Left cardiac atrium (tissue), 4 donors: ENCODE measurements around the gene TSPAN14. TPM values are rescaled to one million over a fixed set of nuclear protein-coding genes. Genes with fewer than 3 reads are reported as not detected.
"Not testable (repeated sequence)": the region's sequence is repeated elsewhere in the genome, so short reads cannot be mapped to it uniquely, and the experiment has no call there.

Experiments
- ATAC-seq, 2 donors: fragments of 200-7000 bp; cut with Tn5 transposase; one replicate each; pipeline ENCODE4 v1.9.1; 2020; ENCODE audit warnings: mild to moderate bottlenecking in 2 of 2, moderate library complexity in 2 of 2
- DNase-seq: peaks from one replicate; pipeline ENCODE4 v3.0.0-alpha.2; 2020
- intact Hi-C, 2 donors: fragments of 100-400 bp; cut with DNase I; formaldehyde crosslinking; loops; one replicate each; pipeline versions ENCODE4 v1.14.1 to v1.15.1; 2022 to 2023
- total RNA-seq, 2 donors: library from RNA; stranded (reverse); fragmentation: NEBNext Ultra II Directional; extraction: Animal tissue kit (Norgen Biotek cat#: 25700); gene quantifications; one replicate each; pipeline ENCODE4 v1.2.1, GENCODE V29; 2021
- donor health status: DM: no; HTN: yes; CAD: no.
- donor health status: DM: no; HTN: yes; CAD: no; lungs with severe emphysema.
- donor health status: DM: yes; HTN: yes; CAD: no.
- donor health status: Dilated cardiomyopathy.

The TSPAN14 gene
- total RNA-seq, 2 donors from 2014 or later: 44.3 to 51.0 TPM

DNA sequence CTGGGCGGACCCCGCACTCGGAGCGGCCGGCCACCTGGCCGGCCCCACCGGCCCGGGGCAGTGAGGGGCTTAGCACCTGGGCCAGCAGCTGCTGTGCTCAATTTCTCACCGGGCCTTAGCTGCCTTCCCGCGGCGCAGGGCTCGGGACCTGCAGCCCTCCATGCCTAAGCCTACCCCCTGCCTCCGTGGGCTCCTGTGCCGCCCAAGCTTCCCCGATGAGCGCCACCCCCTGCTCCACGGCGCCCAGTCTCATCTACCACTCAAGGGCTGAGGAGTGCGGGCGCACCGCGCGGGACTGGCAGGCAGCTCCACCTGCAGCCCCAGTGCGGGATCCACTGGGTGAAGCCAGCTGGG, 89.2 kb downstream of the TSPAN14 start:
- intact Hi-C loops, ATAC-seq, DNase-seq: not testable (repeated sequence)

DNA sequence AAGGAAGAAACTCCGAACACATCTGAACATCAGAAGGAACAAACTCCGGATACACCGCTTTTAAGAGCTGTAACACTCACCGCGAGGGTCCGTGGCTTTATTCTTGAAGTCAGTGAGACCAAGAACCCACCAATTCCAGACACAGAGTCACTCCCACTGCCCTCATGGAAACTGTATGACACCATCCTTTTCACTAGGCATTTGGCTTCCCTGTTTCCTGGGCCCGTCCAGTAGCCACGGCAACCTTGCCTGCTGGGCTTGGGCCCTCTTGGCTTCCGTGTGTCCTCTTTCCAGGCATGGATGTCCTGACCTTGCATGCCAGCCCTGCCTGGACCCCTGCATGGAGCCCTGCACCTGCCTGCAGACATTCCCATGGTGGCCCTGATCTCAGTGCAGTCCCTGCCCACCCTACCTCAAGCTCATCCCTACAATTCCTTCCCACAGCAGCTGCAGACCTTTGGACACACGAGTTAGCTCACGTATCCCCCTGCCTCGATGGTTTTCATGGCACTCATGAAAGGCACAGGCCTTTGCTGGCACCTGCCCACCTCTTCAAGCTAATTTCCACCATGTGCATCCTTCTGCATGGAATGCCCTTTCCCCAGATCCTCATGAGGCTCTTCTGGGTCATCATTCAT, 90.3 kb downstream of the TSPAN14 start:
- DNase-seq (no peak), ATAC-seq (no peak)
- intact Hi-C loops: no loop called here

DNA sequence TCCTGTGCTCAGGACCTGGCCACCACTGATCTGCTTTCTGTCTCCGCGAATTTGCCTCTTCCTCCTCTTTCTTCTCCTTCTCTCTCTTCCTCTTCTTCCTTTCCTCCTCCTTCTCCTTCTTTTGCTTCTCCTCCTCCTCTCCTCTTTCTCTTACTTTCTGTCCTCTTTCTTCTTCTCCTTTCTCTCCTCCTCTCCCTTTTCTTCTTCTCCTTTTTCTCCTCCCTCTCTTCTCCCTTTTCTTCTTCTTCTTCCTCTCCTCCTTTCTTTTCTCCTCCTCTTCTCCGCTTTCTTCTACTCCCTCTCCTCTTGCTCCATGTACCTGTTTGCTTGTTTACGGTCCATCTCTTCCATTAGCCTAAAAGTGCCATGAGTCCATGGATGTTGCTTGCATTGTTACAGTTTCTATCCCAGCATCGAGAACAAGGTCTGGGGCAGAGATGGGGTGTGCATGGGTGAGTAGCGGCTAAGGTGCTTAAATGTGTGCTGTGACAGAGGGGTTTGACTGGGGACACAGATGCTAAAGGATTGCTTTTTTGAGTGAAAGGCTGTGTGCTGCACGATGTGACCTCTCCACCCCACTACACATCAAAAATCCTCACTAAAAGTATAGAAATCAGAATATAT, 91.3 kb downstream of the TSPAN14 start:
- intact Hi-C loops: no loop called here
- DNase-seq: no peak
- no peak for ATAC-seq

DNA sequence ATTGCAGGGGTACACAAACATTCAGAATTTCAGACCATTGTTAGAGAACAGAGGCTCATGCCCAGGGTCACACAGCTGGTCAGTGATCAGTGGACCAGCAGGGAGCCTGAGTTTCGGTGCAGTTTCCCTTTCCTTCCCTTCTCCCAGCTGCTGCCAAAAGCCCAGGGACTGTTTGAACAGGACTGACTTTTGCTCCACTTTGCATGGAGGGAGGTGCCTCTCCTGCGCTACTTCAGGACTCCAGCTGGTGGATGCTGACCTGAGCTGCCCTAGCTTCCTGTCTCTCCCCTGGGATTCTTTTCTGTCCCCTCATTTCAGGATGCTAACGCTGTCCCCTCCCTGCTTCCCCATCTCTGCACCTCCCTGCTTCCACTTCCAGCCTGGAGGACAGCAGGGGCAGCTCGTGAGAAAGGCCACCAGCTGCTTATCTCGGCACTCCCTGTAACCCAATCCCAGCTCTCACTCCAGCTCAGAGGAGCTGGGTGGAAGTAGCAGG, 98.1 kb downstream of the TSPAN14 start:
- ATAC-seq (peak; percentile 60 to 83), DNase-seq (no peak)
- intact Hi-C loops: no loop called here

DNA sequence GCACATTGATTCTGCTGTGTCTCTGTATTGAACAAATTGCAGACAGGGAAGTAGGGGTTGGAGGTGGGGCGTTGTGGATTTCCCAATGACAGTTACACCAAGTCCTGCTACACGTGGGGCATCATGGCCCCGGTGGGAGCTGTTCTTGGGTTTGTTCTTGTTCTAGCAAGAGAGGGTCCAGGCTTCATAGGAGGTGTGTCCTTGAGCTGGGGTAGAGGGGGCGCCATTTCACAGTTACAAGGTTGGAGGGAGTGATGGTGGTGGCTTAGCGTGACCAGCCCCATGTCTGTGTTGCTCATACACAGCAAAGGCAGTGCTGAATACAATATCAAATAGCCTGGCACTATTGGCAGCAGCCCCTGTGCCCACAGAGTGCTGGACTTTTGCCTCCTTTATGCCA, 99.3 kb downstream of the TSPAN14 start:
- no peak for DNase-seq
- no peak for ATAC-seq
- intact Hi-C loops: no loop called here

DNA sequence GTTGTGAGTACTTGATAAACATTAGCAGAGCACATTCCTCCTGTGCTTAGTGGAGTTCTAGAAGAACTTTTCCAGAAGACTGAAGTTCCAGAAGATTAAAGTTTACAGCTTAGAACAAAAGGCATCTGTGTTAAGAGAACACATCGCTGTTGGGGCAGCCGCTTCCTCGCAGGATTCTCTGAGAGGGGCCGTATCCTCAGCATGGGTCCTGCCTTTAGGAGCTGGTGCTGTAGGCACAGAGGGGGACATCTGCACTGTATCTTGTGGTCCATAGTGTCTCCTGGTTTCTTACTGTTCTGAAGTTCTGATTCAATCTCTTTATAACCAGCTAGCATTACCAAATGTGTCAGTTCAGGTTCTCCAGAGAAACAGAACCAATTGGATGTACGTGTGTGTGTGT, 99.9 kb downstream of the TSPAN14 start:
- intact Hi-C loops: no loop called here
- DNase-seq (no peak), ATAC-seq (no peak)

DNA sequence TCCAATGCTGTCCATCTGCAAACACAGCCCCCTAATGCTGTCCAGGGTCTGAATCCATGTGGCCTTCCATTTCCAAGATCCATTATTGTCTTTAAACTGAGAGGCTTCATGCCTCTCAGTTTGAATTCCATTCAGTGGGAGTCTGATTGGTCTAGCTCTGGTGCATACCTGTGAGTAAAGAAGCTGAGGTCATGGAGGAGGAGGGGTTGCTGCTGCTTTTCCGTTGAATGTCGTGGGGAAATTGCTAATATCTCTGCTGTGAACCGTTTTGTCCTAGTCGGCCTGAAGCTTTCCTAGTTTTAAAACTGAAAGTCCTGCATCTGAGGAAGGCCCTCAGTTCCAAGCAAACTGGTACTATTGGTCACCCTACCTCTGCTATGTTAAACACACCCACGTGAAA, 101.3 kb downstream of the TSPAN14 start:
- ATAC-seq: no peak
- intact Hi-C loops: no loop called here
- no peak for DNase-seq

DNA sequence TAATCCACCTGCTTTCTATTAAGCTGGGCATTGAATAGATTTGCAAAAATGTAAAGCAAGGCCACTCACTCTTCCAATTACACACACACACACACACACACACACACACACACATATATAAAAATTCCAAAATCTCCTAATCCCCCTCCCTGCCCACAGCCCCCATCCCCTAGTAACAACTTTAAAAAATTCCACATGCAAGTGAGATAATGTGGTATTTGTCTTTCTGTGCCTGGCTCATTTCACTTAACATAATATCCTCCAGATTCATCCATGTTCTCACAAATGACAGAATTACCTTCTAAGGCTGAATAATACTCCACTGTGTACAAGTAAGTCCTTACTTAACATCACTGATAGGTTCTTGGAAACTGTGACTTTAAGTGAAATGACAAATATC, 107.8 kb downstream of the TSPAN14 start:
- intact Hi-C loops: no loop called here
- DNase-seq (no peak), ATAC-seq (no peak)

DNA sequence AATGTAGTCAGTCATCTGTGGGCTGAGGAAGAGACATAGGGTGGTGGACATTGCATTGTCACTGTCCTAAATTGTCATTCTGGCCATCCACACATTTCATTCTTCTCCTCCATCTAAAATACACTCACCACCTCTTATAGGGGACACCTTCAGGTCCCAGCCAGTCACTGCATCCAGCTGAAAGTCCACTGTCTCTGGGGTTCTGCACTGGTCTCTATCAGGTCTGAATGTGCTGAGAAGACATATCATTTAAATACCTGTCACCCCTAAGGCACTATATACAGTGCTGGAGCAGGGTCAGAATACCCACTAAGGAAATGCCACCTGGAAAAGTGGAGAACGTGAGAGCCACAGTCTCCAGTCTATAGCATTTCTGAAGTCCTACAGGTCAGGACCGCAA, 113.2 kb downstream of the TSPAN14 start:
- ATAC-seq: no peak
- intact Hi-C loops: no loop called here
- DNase-seq: no peak

DNA sequence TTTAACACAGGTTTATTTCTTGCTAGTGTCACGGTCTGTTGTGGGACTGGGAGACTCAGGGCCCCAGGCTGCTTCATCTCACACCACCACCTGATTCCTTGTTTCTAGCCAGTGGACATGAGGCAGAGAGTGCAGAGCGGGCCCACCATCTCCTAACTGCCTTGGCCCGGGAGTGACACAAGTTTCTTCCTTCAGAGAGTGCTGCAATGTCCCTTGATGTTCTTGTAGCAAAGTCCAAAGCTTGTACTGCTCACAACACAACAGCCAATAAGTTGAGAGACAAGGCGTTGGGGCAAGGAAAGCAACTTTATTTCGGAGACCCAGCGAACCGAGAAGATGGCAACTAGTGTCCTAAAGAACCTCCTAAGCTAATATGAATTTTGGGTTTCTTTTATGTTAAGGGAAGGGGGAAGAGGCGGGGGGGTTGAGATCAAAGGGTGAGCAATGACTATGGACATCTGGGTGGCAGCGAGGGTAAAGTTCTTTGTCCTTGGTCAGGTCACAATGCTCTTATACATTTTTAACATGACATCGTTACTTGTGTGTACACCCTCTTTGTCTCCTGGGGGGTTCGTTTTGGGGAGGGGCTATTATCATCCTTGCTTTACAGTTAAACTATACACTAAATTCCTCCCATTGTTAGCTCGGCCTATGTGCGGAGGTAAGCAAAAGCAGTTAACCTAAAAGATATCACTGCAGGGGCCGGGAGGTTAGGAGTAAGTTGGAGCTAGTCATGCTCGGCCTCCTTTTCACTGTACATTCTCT, 115.2 kb downstream of the TSPAN14 start:
- intact Hi-C loops: no loop called here
- ATAC-seq (no peak), DNase-seq (no peak)

DNA sequence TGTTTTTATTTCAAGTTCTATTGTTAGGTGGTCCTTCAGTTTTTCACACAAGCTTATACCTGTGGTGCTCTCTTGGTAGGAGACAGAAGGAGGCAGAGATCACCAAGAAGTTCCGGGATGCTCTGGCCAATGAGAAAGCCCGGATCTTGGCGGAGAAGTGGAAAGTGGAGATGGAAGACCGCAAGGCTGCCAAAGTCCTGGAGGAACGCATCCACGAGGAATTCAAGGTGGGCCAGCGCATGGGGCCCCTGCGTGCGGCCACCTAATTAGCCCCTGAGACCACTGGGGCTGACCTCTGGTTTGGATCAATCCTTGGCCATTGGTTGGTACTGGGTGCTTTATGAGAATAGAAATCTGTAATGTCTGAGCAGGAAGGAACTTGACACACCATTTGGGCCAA, 117.2 kb downstream of the TSPAN14 start:
- ATAC-seq: no peak
- no peak for DNase-seq
- intact Hi-C loops: no loop called here

DNA sequence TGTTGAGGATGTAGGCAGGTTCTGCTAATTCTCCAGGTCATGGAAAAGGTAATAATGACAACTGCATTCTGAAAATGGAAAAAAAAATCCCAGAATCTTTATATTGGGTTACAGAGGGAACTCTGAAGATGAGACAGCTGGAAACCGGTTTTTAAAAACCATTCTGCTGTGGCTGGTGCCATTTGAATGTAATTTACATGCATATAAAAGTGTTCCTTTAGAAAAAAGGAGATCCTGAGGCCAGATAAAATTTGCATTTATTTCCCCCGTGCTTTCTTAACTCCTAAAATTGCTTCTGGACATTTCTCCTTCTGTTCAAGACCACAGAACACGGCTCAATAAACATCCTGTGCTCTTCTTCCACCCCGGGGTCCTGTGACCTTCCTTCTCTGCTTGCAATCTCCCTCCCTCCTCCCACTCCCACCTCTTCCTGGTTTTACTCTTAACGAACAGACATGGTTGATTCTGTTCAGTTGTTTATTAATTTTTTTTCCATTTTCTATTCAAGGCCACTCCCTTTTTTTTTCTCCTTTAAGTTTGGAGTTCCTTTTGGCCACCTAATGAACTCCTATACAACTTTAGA, 125.2 kb downstream of the TSPAN14 start:
- intact Hi-C loops: no loop called here
- no peak for ATAC-seq

DNA sequence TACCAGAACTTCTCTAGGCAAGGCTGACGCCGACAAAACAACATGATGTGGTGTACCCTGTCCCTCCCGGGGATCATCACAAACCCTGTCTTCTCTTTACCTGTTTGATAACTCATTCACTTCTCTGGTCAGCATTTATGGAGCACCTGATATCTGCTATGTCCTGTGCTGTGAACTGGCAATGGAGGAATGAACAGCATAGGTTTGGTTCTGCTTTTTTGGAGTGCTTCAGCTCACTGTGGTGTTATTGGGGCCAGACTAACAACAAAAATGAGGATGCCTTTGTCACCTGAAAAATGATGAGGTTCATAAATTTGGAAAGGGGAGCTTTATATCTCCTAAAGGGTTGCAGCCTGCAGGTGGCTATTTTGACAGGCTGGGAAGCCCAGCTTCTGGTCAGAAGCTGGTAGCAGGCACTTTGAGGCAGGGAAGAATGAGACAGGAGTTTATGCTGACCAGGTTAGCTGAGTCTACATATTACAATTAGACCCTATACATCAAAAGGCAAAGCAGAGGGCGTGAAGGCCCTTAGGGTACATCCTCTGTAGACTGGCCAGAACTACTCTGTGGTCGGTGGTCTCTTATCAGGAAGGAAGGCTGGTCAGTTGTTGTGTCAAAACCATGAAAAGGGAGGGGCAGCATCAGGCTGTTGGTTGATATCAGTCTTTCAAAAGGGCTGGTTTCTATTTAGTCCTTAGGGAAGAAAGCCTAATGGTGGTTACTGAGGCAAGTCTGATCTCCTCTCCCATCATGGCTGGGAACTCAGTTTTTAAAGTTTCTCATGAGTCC, 125.9 kb downstream of the TSPAN14 start:
- DNase-seq (no peak), ATAC-seq (no peak)
- intact Hi-C loops: no loop called here

More for the DNA sequence above, 125.2 kb downstream of the TSPAN14 start:
- no peak for DNase-seq

DNA sequence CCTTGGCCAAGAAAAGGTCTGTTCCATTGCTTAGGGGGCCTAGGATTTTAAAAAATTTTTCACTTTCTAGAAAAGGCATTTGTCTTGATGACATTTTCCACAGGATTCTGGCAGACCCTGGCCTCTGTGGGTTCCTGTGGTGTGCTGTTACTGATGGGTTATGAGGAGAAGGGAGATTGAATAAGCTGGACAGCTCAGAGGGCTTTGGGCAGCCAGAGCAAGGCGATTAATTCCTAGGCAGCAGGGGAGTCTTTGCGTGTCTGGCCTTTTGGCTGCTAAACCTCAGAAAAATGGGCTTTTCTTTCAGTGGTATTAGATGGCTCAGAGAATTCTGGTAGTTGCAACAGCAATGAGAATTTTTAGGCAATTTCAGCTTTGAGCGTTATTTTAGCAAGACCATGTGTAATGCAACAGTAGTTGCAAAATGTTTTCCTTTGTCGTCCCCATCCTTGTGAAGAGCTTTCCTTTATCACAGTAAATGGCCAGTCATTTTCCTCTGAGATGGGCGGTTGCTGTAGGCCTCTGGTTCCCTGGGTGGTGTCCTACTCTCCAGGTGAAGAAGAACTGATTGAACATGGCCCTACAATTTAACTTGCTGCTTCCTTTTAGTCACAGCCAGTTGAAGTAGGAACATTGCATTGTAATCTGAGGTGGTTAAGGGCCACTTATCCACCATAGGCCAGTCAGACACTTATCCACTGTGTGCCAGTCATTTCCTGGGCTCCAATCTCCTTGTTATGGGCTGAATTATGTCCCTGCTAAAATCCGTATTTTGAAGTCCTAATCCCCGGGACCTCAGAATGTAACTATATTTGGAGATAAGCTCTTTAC, 126.7 kb downstream of the TSPAN14 start:
- ATAC-seq (no peak), DNase-seq (no peak)
- intact Hi-C loops: no loop called here

DNA sequence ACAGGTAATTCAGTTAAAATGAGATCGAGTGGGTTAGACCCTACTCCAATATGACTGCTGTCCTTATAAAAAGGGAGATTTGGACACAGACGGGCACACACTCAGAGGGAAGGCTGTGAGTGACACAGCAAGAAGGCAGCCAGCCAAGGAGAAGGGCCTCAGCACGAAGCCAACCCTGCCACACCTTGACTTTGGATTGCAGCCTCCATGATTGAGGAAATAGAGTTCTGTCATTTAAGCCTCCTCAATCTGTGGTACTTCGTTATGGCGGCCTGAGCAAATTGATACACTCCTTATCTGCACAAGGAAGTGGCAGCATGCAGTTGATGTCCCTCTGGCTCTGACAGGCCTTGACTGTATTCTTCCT, 127.3 kb downstream of the TSPAN14 start:
- no peak for ATAC-seq
- intact Hi-C loops: no loop called here
- DNase-seq: no peak

DNA sequence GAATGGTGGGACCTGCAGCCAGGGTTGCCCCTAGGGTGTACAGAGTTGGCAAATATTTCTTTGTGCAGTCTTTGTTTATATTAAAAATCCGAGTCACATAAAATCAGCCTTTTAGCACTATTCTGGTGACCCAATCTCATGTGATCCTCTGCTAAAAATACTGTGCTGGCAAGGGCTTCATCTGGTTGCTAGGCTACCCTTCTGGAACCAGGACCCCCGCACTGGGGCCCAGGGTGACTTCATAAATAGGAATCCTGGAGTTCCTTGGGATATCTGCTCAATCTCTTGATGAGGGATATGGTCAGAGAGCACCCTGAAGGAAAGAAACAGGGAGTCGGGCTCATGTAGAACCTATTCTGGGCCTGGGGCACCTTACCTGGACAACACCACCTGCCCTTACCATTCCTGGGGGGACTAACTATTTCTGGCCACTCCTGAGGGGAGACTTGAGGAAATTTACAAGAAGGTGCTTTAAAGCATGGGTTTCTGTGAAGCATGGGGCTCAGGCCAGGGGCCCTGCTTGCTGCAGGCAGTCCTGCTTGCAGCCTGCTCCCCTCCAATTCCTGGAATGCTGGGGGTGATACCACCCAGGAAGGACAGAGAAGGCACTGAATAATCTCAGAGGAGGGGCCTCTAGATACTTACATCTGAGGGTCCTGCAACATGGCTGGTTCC, 128.3 kb downstream of the TSPAN14 start:
- intact Hi-C loops: no loop called here
- ATAC-seq: no peak
- DNase-seq: no peak
